Measurements from ENCODE around the gene RPUSD3.

DNA sequence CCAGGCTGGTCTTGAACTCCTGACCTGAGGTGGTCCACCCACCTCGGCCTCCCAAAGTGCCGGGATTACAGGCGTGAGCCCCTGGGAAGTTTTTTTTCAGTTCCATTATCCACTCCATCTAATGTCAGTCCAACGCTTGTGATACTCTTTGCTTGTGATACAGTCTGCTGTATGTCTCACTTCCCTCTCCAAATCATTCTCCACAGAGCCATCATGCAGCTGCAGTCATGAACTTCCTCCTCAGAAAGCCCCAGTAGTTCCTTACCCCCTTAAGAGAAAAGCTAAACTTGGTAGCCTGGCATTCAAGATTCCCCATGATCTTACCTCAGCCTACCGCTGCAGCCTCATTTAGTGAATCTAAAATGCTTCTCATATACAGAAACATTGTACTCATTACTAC is 48.6 kb downstream of the RPUSD3 start:
- TF ChIP-seq, protein P1, sequence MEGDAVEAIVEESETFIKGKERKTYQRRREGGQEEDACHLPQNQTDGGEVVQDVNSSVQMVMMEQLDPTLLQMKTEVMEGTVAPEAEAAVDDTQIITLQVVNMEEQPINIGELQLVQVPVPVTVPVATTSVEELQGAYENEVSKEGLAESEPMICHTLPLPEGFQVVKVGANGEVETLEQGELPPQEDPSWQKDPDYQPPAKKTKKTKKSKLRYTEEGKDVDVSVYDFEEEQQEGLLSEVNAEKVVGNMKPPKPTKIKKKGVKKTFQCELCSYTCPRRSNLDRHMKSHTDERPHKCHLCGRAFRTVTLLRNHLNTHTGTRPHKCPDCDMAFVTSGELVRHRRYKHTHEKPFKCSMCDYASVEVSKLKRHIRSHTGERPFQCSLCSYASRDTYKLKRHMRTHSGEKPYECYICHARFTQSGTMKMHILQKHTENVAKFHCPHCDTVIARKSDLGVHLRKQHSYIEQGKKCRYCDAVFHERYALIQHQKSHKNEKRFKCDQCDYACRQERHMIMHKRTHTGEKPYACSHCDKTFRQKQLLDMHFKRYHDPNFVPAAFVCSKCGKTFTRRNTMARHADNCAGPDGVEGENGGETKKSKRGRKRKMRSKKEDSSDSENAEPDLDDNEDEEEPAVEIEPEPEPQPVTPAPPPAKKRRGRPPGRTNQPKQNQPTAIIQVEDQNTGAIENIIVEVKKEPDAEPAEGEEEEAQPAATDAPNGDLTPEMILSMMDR (IDR thresholded peaks at IDR 0.05) = no peak
- TF ChIP-seq EZH2phosphoT487 (IDR thresholded peaks at IDR 0.05) = no peak
